ENCODE results near the gene GPR65.

GRCh38 chr14:88005978-88006851 is 1.3 kb downstream of the GPR65 start:
- no peak for TF ChIP-seq CTCF (IDR thresholded peaks at IDR 0.05)
- no peak for TF ChIP-seq EZH2 (IDR thresholded peaks at IDR 0.05; ENCODE audit: borderline replicate concordance, insufficient read depth, low read depth, low read length, poor library complexity, severe bottlenecking)

Data from B cell (primary cell).